ENCODE results near the gene CSNK2A1.
"Not testable (repeated sequence)": the region's sequence is repeated elsewhere in the genome, so short reads cannot be mapped to it uniquely, and the experiment has no call there.

CSNK2A1 gene

GRCh38 chr20:481167-481566 is 62.4 kb downstream of the CSNK2A1 start:
- Histone ChIP-seq H3K4me1 (ENCODE audit: insufficient read depth, low read length) (no peaks in the 10 kb centered on the region), H3K4me3 (ENCODE audit: low read length) (no peak overlapping the region), H2AFZ (ENCODE audit: low read depth, low read length) (no peak overlapping the region), H3K9me3 (ENCODE audit: low read length) (no peaks in the 10 kb centered on the region), H3K27me3 (ENCODE audit: insufficient read depth, low read length) (no peaks in the 10 kb centered on the region), H3K36me3 (ENCODE audit: insufficient read depth, low read length) (peaks cover 77% of the 10 kb centered on the region)

GRCh38 chr20:480044-480443 is 63.5 kb downstream of the CSNK2A1 start:
- Histone ChIP-seq H3K36me3 (ENCODE audit: insufficient read depth, low read length) (peaks cover 70% of the 10 kb centered on the region), H3K4me3 (ENCODE audit: low read length) (no peak overlapping the region)

GRCh38 chr20:479487-479886 is 64.1 kb downstream of the CSNK2A1 start:
- Histone ChIP-seq H3K36me3 (ENCODE audit: insufficient read depth, low read length) (peaks cover 71% of the 10 kb centered on the region), H3K9me3 (ENCODE audit: low read length) (no peaks in the 10 kb centered on the region), H3K4me1 (ENCODE audit: insufficient read depth, low read length) (no peaks in the 10 kb centered on the region), H3K27me3 (ENCODE audit: insufficient read depth, low read length) (no peaks in the 10 kb centered on the region), H2AFZ (ENCODE audit: low read depth, low read length) (no peak overlapping the region), H3K4me3 (ENCODE audit: low read length) (no peak overlapping the region)

More at GRCh38 chr20:480044-480443, 63.5 kb downstream of the CSNK2A1 start:
- no peaks in the 10 kb centered on the region for H3K4me1 ChIP-seq (ENCODE audit: insufficient read depth, low read length)
- H2AFZ ChIP-seq (ENCODE audit: low read depth, low read length), result no peak overlapping the region
- no peaks in the 10 kb centered on the region for H3K9me3 ChIP-seq (ENCODE audit: low read length)
- no peaks in the 10 kb centered on the region for H3K27me3 ChIP-seq (ENCODE audit: insufficient read depth, low read length)

- Histone ChIP-seq H3K36me3 (ENCODE audit: insufficient read depth, low read length) (peaks cover 66% of the 10 kb centered on the region), H3K27me3 (ENCODE audit: insufficient read depth, low read length) (no peaks in the 10 kb centered on the region), H3K4me1 (ENCODE audit: insufficient read depth, low read length) (no peaks in the 10 kb centered on the region)
These were observed 64.6 kb downstream of the CSNK2A1 start for GRCh38 chr20:478949-479429.

GRCh38 chr20:478010-478948 is 65.3 kb downstream of the CSNK2A1 start:
- no peaks in the 10 kb centered on the region for H3K4me1 ChIP-seq (ENCODE audit: insufficient read depth, low read length)
- peaks cover 1% of the 10 kb centered on the region for H3K9me3 ChIP-seq (ENCODE audit: low read length)
- no peak overlapping the region for H3K4me3 ChIP-seq (ENCODE audit: low read length)
- peaks cover 66% of the 10 kb centered on the region for H3K36me3 ChIP-seq (ENCODE audit: insufficient read depth, low read length)
- no peaks in the 10 kb centered on the region for H3K27me3 ChIP-seq (ENCODE audit: insufficient read depth, low read length)
- no peak overlapping the region for H2AFZ ChIP-seq (ENCODE audit: low read depth, low read length)

More at GRCh38 chr20:478949-479429, 64.6 kb downstream of the CSNK2A1 start:
- Histone ChIP-seq H3K4me3 (ENCODE audit: low read length) (no peak overlapping the region), H3K9me3 (ENCODE audit: low read length) (no peaks in the 10 kb centered on the region), H2AFZ (ENCODE audit: low read depth, low read length) (no peak overlapping the region)

GRCh38 chr20:476561-477249 is 66.9 kb downstream of the CSNK2A1 start:
- peaks cover 10% of the 10 kb centered on the region for H3K9me3 ChIP-seq (ENCODE audit: low read length)
- not testable (repeated sequence) for H3K4me1 ChIP-seq (ENCODE audit: insufficient read depth, low read length); H3K4me3 ChIP-seq (ENCODE audit: low read length); H3K27me3 ChIP-seq (ENCODE audit: insufficient read depth, low read length); H2AFZ ChIP-seq (ENCODE audit: low read depth, low read length)
- peaks cover 51% of the 10 kb centered on the region for H3K36me3 ChIP-seq (ENCODE audit: insufficient read depth, low read length)

GRCh38 chr20:475463-476357 is 67.9 kb downstream of the CSNK2A1 start:
- peaks cover 43% of the 10 kb centered on the region for H3K36me3 ChIP-seq (ENCODE audit: insufficient read depth, low read length)
- H3K4me3 ChIP-seq (ENCODE audit: low read length), result no peak overlapping the region
- no peak overlapping the region for H2AFZ ChIP-seq (ENCODE audit: low read depth, low read length)
- H3K4me1 ChIP-seq (ENCODE audit: insufficient read depth, low read length), result no peaks in the 10 kb centered on the region
- H3K27me3 ChIP-seq (ENCODE audit: insufficient read depth, low read length), result no peaks in the 10 kb centered on the region
- H3K9me3 ChIP-seq (ENCODE audit: low read length), result peaks cover 12% of the 10 kb centered on the region

GRCh38 chr20:474581-474980 is 69.0 kb downstream of the CSNK2A1 start:
- peaks cover 14% of the 10 kb centered on the region for H3K9me3 ChIP-seq (ENCODE audit: low read length)
- peaks cover 35% of the 10 kb centered on the region for H3K36me3 ChIP-seq (ENCODE audit: insufficient read depth, low read length)
- H2AFZ ChIP-seq (ENCODE audit: low read depth, low read length), result no peak overlapping the region
- no peak overlapping the region for H3K4me3 ChIP-seq (ENCODE audit: low read length)
- H3K27me3 ChIP-seq (ENCODE audit: insufficient read depth, low read length), result no peaks in the 10 kb centered on the region
- H3K4me1 ChIP-seq (ENCODE audit: insufficient read depth, low read length), result no peaks in the 10 kb centered on the region

GRCh38 chr20:472889-473292 is 70.7 kb downstream of the CSNK2A1 start:
- Histone ChIP-seq H3K27me3 (ENCODE audit: insufficient read depth, low read length) (no peaks in the 10 kb centered on the region), H3K4me1 (ENCODE audit: insufficient read depth, low read length) (no peaks in the 10 kb centered on the region), H2AFZ (ENCODE audit: low read depth, low read length) (no peak overlapping the region), H3K4me3 (ENCODE audit: low read length) (no peak overlapping the region), H3K36me3 (ENCODE audit: insufficient read depth, low read length) (peaks cover 25% of the 10 kb centered on the region), H3K9me3 (ENCODE audit: low read length) (peaks cover 14% of the 10 kb centered on the region)

GRCh38 chr20:472137-472846 is 71.3 kb downstream of the CSNK2A1 start:
- Histone ChIP-seq H3K9me3 (ENCODE audit: low read length) (peaks cover 14% of the 10 kb centered on the region), H3K4me1 (ENCODE audit: insufficient read depth, low read length) (no peaks in the 10 kb centered on the region), H3K27me3 (ENCODE audit: insufficient read depth, low read length) (no peaks in the 10 kb centered on the region), H2AFZ (ENCODE audit: low read depth, low read length) (no peak overlapping the region), H3K4me3 (ENCODE audit: low read length) (no peak overlapping the region), H3K36me3 (ENCODE audit: insufficient read depth, low read length) (peaks cover 22% of the 10 kb centered on the region)

GRCh38 chr20:469746-470490 is 73.7 kb downstream of the CSNK2A1 start:
- Histone ChIP-seq H3K4me1 (ENCODE audit: insufficient read depth, low read length) (no peaks in the 10 kb centered on the region), H3K9me3 (ENCODE audit: low read length) (peaks cover 14% of the 10 kb centered on the region), H3K4me3 (ENCODE audit: low read length) (no peak overlapping the region), H3K27me3 (ENCODE audit: insufficient read depth, low read length) (no peaks in the 10 kb centered on the region), H3K36me3 (ENCODE audit: insufficient read depth, low read length) (peaks cover 9% of the 10 kb centered on the region), H2AFZ (ENCODE audit: low read depth, low read length) (no peak overlapping the region)
